ENCODE results near the gene PLXNB2.

- TF ChIP-seq CTCF (IDR thresholded peaks at IDR 0.05): no peak
- TF ChIP-seq POLR2A (IDR thresholded peaks at IDR 0.05): no peak
- no peak for TF ChIP-seq POLR2AphosphoS5 (IDR thresholded peaks at IDR 0.05)
Measured at GRCh38 chr22:50269573-50269969, 37.9 kb downstream of the PLXNB2 start.

Measured in gastroesophageal sphincter (tissue), 3 donors.